ENCODE results near the gene TBC1D25.

TBC1D25 gene

DNA sequence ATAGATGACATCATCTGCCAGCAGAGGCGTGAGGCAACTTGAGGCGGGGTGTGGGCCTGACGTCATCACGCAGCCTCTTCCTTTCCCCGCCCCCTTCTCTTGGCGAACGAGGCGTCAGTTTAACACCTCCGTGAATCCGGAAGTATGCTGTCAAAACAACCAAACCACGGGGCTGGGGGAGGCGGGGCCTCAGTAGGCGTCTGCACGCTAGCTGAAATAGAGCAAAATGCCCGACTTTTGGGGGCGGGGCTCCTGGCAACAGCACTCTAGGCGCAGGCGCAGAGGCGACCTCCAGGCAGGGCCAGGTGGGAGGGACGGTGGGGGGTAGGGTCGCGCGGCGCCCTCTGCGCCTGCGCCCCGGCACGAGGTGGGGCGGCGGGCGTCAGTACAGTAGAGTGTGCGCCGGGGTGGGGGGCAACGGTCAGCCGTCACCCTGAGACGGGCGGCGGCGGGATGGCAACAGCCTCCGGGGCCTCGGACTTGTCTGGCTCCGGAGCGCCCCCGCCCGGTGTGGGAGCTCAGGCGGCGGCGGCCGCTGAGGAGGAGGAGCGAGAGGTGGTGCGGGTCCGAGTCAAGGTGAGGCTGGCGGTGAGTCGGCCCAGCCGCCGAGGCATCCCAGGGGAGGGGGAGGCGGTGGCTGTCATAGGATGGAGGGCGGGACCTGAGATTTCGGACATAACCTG, at the start of gene TBC1D25:
TBC1D25 (plus strand) TSS at position 370 of the 683 bp plus-strand sequence; CDS start at position 454, 84 bp downstream.
- DNase-seq (ENCODE audit: low spot score): peak; percentile 88
- in situ Hi-C loops (cut with MboI; ENCODE audit: low pct_unique_long_range_greater_than_20kb, low sequenced_read_pairs, unreplicated experiment): no loop called here

GRCh38 chrX:48489892-48490291, 49.6 kb upstream of the TBC1D25 start:
- no peak for TF ChIP-seq CTCF (IDR thresholded peaks at IDR 0.05; ENCODE audit: extremely low read depth, insufficient read depth, missing control alignments)
- in situ Hi-C loops (cut with MboI; ENCODE audit: low pct_unique_long_range_greater_than_20kb, low sequenced_read_pairs, unreplicated experiment): loop anchor here (25.0 kb wide), 1 partner anchor 403 kb away; no protein-coding TSS in a partner anchor
- no peak for DNase-seq (ENCODE audit: low spot score)

More for the DNA sequence above, at the start of gene TBC1D25:
- peak; percentile 46 for TF ChIP-seq CTCF (IDR thresholded peaks at IDR 0.05; ENCODE audit: extremely low read depth, insufficient read depth, missing control alignments)

GRCh38 chrX:48490661-48491060, 48.9 kb upstream of the TBC1D25 start:
- TF ChIP-seq CTCF (IDR thresholded peaks at IDR 0.05; ENCODE audit: extremely low read depth, insufficient read depth, missing control alignments): no peak
- in situ Hi-C loops (cut with MboI; ENCODE audit: low pct_unique_long_range_greater_than_20kb, low sequenced_read_pairs, unreplicated experiment): loop anchor here (25.0 kb wide), 1 partner anchor 403 kb away; no protein-coding TSS in a partner anchor
- DNase-seq (ENCODE audit: low spot score): no peak

DNA sequence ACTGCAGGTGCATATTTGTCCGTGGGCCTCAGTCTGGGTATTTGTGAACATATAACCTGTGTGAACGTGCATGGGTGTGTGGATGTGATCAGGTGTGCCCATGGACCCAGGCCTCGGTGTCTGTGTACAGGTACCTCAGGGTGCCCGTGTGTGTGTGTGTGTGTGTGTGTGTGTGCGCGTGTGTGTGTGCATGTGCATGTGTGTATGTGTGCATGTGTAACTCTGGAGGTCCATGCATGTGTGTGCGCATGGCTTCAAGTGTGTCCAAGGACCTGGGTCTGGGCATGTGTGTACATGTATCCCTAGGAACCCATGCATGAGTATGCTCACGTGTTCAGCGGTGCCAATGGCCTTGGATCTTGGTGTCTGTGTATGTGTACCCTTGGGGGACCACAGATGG, 47.7 kb upstream of the TBC1D25 start:
- in situ Hi-C loops (cut with MboI; ENCODE audit: low pct_unique_long_range_greater_than_20kb, low sequenced_read_pairs, unreplicated experiment): loop anchor here (25.0 kb wide), 1 partner anchor 405 kb away; no protein-coding TSS in a partner anchor
- TF ChIP-seq CTCF (IDR thresholded peaks at IDR 0.05; ENCODE audit: extremely low read depth, insufficient read depth, missing control alignments): no peak
- no peak for DNase-seq (ENCODE audit: low spot score)

DNA sequence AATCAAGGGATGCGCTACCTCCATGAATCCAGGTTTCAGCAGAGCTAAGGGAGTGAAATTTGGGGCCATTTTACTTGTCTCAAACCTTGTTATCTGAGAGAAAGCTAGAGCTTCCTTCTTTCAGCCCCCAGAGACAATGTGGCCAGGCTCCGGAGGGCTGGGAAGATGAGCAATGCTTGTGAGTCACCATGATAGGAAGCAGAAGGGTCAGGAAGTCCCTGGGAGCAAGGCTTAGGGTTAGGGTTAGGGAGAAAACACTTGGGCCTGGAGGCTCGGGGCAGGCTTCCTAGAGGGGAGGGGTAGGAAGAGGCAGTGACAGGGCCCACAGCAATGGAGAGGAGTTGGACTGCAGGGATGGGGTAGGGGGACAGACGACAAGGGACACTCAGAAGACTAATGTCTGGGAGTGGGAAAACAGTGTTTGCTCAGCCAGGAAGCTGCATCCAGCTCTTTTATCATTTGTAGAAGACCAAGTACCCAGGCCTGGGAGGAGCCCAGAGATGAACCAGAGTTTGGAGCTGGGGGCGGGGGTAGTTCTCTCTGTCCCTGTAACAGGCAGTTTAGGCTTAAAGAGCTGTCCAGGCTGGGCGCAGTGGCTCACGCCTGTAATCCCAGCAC, 47.1 kb upstream of the TBC1D25 start:
- no peak for TF ChIP-seq CTCF (IDR thresholded peaks at IDR 0.05; ENCODE audit: extremely low read depth, insufficient read depth, missing control alignments)
- DNase-seq (ENCODE audit: low spot score): no peak
- in situ Hi-C loops (cut with MboI; ENCODE audit: low pct_unique_long_range_greater_than_20kb, low sequenced_read_pairs, unreplicated experiment): loop anchor here (25.0 kb wide), 1 partner anchor 405 kb away; no protein-coding TSS in a partner anchor

GRCh38 chrX:48493890-48494364, 45.6 kb upstream of the TBC1D25 start:
- TF ChIP-seq CTCF (IDR thresholded peaks at IDR 0.05; ENCODE audit: extremely low read depth, insufficient read depth, missing control alignments): peak; percentile 26
- in situ Hi-C loops (cut with MboI; ENCODE audit: low pct_unique_long_range_greater_than_20kb, low sequenced_read_pairs, unreplicated experiment): loop anchor here (25.0 kb wide), 1 partner anchor 407 kb away; no protein-coding TSS in a partner anchor
- no peak for DNase-seq (ENCODE audit: low spot score)
